Kidney (tissue), 14 donors: ENCODE measurements around the gene TAF10. TPM values are rescaled to one million over a fixed set of nuclear protein-coding genes. Genes with fewer than 3 reads are reported as not detected.

Experiments used
- DNase-seq, 5 donors: peaks; one replicate each; pipeline ENCODE4 v3.0.0-alpha.2; 2013 to 2020
- FAIRE-seq: peaks from 2 replicates; lab custom pipeline; 2012; peaks lifted over from hg19 to GRCh38; lab: Jason Lieb, UNC
- H3K27ac ChIP-seq, 2 donors: one replicate each; pipeline ENCODE4 v1.7.0; 2013; ENCODE audit warnings: low read depth in 2 of 2, low read length in 2 of 2, inconsistent platforms in 1 of 2
- H3K27me3 ChIP-seq: one replicate; pipeline ENCODE4 v1.7.1; 2013; ENCODE audit warnings: low read length, inconsistent platforms; ENCODE audit not compliant: control insufficient read depth, insufficient read depth
- H3K36me3 ChIP-seq, 3 donors: one replicate each; pipeline versions ENCODE4 v1.7.0 to v1.7.1; 2013; ENCODE audit warnings: low read length in 3 of 3, control low read depth in 1 of 3, inconsistent platforms in 1 of 3; ENCODE audit not compliant: insufficient read depth in 3 of 3, control insufficient read depth in 2 of 3
- H3K4me1 ChIP-seq, 3 donors: one replicate each; pipeline versions ENCODE4 v1.7.0 to v1.7.1; 2013; ENCODE audit warnings: low read length in 3 of 3, inconsistent platforms in 1 of 3, low read depth in 1 of 3; ENCODE audit not compliant: control insufficient read depth in 2 of 3, insufficient read depth in 2 of 3
- H3K4me3 ChIP-seq, 3 donors: one replicate each; pipeline versions ENCODE4 v1.7.0 to v1.8.1; 2013; ENCODE audit warnings: low read length in 3 of 3, control low read depth in 1 of 3, inconsistent platforms in 1 of 3
- H3K9ac ChIP-seq, 3 donors: one replicate each; pipeline versions ENCODE4 v1.7.0 to v1.7.1; 2013; ENCODE audit warnings: low read length in 3 of 3, control low read depth in 1 of 3, inconsistent platforms in 1 of 3
- H3K9me3 ChIP-seq, 3 donors: one replicate each; pipeline versions ENCODE4 v1.7.0 to v1.7.1; 2013; ENCODE audit warnings: low read length in 3 of 3, control low read depth in 1 of 3, inconsistent platforms in 1 of 3; ENCODE audit not compliant: control insufficient read depth in 2 of 3, insufficient read depth in 1 of 3
- intact Hi-C: fragments of 100-400 bp; cut with DNase I; formaldehyde crosslinking; loops from one replicate; pipeline ENCODE4 v1.11.1; 2022
- polyA plus RNA-seq: library from polyadenylated mRNA; stranded (reverse); fragments of 350-450 nt; fragmentation: Illumina TruSeq; extraction: RNeasy Lipid Tissue Mini Kit (QIAGEN cat#74804); gene quantifications from one replicate; pipeline ENCODE4 v1.2.3, GENCODE V29; 2014; ENCODE audit warnings: low read depth, low replicate concordance; ENCODE audit not compliant: insufficient read depth
- total RNA-seq: library from RNA; stranded (reverse); fragmentation: NEBNext Ultra II Directional; extraction: Animal tissue kit (Norgen Biotek cat#: 25700); gene quantifications from one replicate; pipeline ENCODE4 v1.2.1, GENCODE V29; 2021
- TF ChIP-seq, protein P1 (sequence below): IDR thresholded peaks from 3 replicates; pipeline ENCODE4 v1.5.1; 2012; ENCODE audit warnings: mild to moderate bottlenecking, moderate library complexity, borderline replicate concordance; ENCODE audit not compliant: insufficient read depth; ENCODE audit errors: extremely low read depth
- donor health status: control.
- donor health status: control.
- donor health status: control.
- donor health status: control.
- donor health status: control.
- donor health status: DM: yes; HTN: yes; CAD: no.
- donor health status: Normal renal cell carcinoma (clear cell type).

The TAF10 gene
- total and polyA plus RNA-seq, 2 donors from 2014 or later: 136 to 250 TPM

DNA sequence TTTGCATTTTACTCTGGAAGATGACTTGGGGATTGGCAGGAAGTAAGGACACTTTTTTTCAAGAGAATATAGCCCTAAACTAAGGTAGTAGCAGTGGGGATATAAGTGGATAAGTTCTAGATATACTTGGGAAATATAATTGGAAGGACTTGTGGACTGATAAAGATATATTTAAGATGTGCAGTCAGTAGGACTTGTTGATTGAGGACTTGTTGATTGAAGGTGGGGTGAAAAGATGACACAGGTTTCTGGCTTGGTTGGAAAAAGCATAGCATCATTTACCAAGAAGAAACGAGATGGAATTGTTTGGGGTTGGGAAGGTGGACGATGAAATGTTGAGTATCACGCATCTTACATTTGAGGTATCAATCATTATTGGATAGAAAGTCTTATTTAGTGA is 1.5 kb upstream of the TAF10 start:
- H3K36me3 ChIP-seq: peaks cover 19 to 44% (median 27%) of the 10 kb centered on the region in 3 donors

DNA sequence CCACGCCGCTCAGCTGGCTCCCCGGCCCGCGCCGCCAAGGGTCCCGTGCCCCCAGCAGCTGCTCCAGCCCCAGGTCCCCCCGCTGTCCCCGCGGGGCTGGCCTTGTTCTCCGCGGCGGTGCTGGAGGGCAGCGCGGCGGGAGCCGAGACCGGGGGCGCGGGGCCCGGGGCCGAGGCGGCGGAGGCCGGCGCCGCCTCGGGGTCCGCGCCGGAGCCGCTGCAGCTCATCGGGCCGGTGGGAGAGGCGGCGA is 128 bp downstream of the TAF10 start:
- H3K36me3 ChIP-seq: peaks cover 24 to 52% (median 34%) of the 10 kb centered on the region in 3 donors
- intact Hi-C loops: no loop called here
- peak overlapping the region in 2 of 3 donors; percentile 68 to 82 for H3K9ac ChIP-seq
- H3K27me3 ChIP-seq: no peaks in the 10 kb centered on the region
- peak overlapping the region; percentile 57 to 78 (median 76) for H3K4me3 ChIP-seq
- peak overlapping the region; percentile 69 to 94 for H3K27ac ChIP-seq
- no peak for DNase-seq
- no peak for FAIRE-seq
- H3K9me3 ChIP-seq: no peaks in the 10 kb centered on the region
- H3K4me1 ChIP-seq: peaks cover 0 to 23% (median 21%) of the 10 kb centered on the region in 3 donors
- TF ChIP-seq, protein P1, sequence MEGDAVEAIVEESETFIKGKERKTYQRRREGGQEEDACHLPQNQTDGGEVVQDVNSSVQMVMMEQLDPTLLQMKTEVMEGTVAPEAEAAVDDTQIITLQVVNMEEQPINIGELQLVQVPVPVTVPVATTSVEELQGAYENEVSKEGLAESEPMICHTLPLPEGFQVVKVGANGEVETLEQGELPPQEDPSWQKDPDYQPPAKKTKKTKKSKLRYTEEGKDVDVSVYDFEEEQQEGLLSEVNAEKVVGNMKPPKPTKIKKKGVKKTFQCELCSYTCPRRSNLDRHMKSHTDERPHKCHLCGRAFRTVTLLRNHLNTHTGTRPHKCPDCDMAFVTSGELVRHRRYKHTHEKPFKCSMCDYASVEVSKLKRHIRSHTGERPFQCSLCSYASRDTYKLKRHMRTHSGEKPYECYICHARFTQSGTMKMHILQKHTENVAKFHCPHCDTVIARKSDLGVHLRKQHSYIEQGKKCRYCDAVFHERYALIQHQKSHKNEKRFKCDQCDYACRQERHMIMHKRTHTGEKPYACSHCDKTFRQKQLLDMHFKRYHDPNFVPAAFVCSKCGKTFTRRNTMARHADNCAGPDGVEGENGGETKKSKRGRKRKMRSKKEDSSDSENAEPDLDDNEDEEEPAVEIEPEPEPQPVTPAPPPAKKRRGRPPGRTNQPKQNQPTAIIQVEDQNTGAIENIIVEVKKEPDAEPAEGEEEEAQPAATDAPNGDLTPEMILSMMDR: no peak

More for the DNA sequence above, 1.5 kb upstream of the TAF10 start:
- TF ChIP-seq, protein P1: no peak
- H3K4me1 ChIP-seq: peaks cover 0 to 18% (median 11%) of the 10 kb centered on the region in 3 donors
- H3K9me3 ChIP-seq: no peaks in the 10 kb centered on the region
- no peaks in the 10 kb centered on the region for H3K27me3 ChIP-seq
- intact Hi-C loops: no loop called here
- peak overlapping the region in 1 of 3 donors; percentile 99 for H3K9ac ChIP-seq
- H3K27ac ChIP-seq: peak overlapping the region in 1 of 2 donors; percentile 94
- peak in 1 of 5 donors; percentile 4 for DNase-seq
- no peak for FAIRE-seq
- no peak overlapping the region for H3K4me3 ChIP-seq

DNA sequence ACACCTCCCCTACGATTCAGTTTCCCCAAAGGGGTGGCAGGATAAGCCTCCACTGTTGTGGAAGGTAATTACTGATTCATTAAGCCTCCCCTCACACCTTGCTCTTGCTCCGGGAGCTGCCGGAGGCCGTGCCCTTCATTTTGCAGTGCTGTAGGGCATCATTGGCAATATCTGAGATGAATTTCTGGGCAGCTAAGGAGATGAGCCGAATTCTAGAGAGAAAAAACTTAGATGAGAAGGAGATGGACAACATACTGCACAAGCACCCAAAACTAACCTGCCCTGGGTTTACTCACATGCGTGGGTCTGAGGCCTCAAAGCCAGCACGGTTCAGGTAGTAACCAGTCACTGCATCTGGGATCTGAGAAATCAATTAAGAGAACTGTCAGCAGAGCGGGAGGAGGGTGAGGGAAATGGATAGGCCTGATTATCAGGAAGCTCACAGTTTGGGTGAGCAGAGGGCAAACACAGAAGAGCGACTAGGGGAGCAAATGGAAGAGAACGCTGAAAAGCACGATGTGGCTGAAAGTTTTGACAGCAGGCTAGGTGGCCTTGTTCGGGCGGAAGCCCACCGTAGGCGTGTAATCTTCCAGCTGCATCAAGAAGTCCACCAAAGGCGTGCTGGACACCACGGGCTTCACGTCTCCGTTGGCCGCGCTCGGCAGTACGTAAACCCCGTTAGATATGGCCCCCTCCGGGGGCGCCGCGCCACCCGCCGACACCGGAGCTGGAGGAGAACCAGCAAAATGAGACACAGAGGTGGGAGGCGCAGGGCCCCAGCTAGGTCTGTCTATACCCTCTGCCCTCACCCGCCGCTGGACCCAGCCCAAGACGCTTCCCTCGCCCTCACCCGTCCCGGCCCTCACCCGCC is 689 bp downstream of the TAF10 start:
- no peaks in the 10 kb centered on the region for H3K9me3 ChIP-seq
- DNase-seq (peak; percentile 23 to 91 (median 44)), FAIRE-seq (no peak)
- peak overlapping the region; percentile 69 to 85 for H3K27ac ChIP-seq
- H3K36me3 ChIP-seq: peaks cover 24 to 52% (median 34%) of the 10 kb centered on the region in 3 donors
- H3K4me3 ChIP-seq: peak overlapping the region; percentile 57 to 78 (median 76)
- H3K4me1 ChIP-seq: peaks cover 3 to 28% (median 26%) of the 10 kb centered on the region in 3 donors
- TF ChIP-seq, protein P1: no peak
- no peaks in the 10 kb centered on the region for H3K27me3 ChIP-seq
- intact Hi-C loops: no loop called here
- H3K9ac ChIP-seq: peak overlapping the region; percentile 18 to 82 (median 68)
